Stomach (tissue), 4 donors: ENCODE data around the gene PCBP3.

Experiments used
- CTCF ChIP-seq, 7 experiments: fragments of 450-650 bp in 4 of 7; fragments of 200-600 bp in 3 of 7; sonication (generic) in 3 of 7; IDR thresholded peaks; one replicate each; pipeline ENCODE4 v1.5.1; 2016 to 2019; ENCODE audit warnings: antibody characterized with exemption in 7 of 7, control low read depth in 2 of 7, mild to moderate bottlenecking in 1 of 7
- EP300 ChIP-seq: sonication (generic); formaldehyde crosslinking; IDR thresholded peaks from one replicate; pipeline ENCODE4 v1.6.1; 2017; ENCODE audit warnings: antibody characterized with exemption
- POLR2A ChIP-seq, 4 donors: fragments of 450-650 bp; IDR thresholded peaks; one replicate each; pipeline ENCODE4 v1.6.1; 2016; ENCODE audit warnings: antibody characterized with exemption in 4 of 4, control low read depth in 2 of 4, mild to moderate bottlenecking in 1 of 4, moderate library complexity in 1 of 4
- POLR2AphosphoS5 ChIP-seq, 3 donors: sonication (generic); formaldehyde crosslinking; IDR thresholded peaks; one replicate each; pipeline ENCODE4 v1.6.1; 2016; ENCODE audit warnings: antibody characterized with exemption in 3 of 3

- TF ChIP-seq CTCF (IDR thresholded peaks at IDR 0.05), result peak in 1 of 7 experiments; percentile 14
- no peak for TF ChIP-seq POLR2A (IDR thresholded peaks at IDR 0.05)
- TF ChIP-seq POLR2AphosphoS5 (IDR thresholded peaks at IDR 0.05), result no peak
- TF ChIP-seq EP300, result no peak
These were observed 310.7 kb downstream of the PCBP3 start for GRCh38 chr21:45954261-45954660.
